HepG2 (cell line): Measurements from ENCODE around the gene TMEM74B. TPM values are rescaled to one million over a fixed set of nuclear protein-coding genes. Genes with fewer than 3 reads are reported as not detected.

Source experiments
- ARNT ChIP-seq: fragments of 450-650 bp; IDR thresholded peaks from 2 replicates; pipeline ENCODE4 v1.6.1; 2017
- ELF1 ChIP-seq: sonication (generic); formaldehyde crosslinking; IDR thresholded peaks from 2 replicates; pipeline ENCODE4 v1.4.0; 2020; ENCODE audit warnings: missing genetic modification reagents
- JUNB ChIP-seq: sonication (generic); formaldehyde crosslinking; IDR thresholded peaks from 2 replicates; pipeline ENCODE4 v1.8.0; 2022; ENCODE audit warnings: missing genetic modification reagents, mild to moderate bottlenecking, borderline replicate concordance
- MIER2 ChIP-seq: IDR thresholded peaks from 2 replicates; pipeline ENCODE4 v1.6.1; 2016; ENCODE audit warnings: missing biosample characterization, missing genetic modification reagents
- NFE2 ChIP-seq: sonication (generic); formaldehyde crosslinking; IDR thresholded peaks from 2 replicates; pipeline ENCODE4 v1.4.0; 2020; ENCODE audit warnings: missing genetic modification reagents
- NRL ChIP-seq: sonication (generic); formaldehyde crosslinking; IDR thresholded peaks from 2 replicates; pipeline ENCODE4 v1.5.0; 2020; ENCODE audit warnings: missing genetic modification reagents, mild to moderate bottlenecking, moderate library complexity, borderline replicate concordance
- RELA ChIP-seq: sonication (generic); formaldehyde crosslinking; IDR thresholded peaks from 2 replicates; pipeline ENCODE4 v1.4.0; 2020; ENCODE audit warnings: missing genetic modification reagents
- RXRB ChIP-seq: IDR thresholded peaks from 2 replicates; pipeline ENCODE4 v1.6.1; 2016; ENCODE audit warnings: borderline replicate concordance, missing genetic modification reagents, missing compliant biosample characterization
- SAP130 ChIP-seq: IDR thresholded peaks from 2 replicates; pipeline ENCODE4 v1.6.1; 2016; ENCODE audit warnings: low read depth
- SMC3 ChIP-seq: IDR thresholded peaks from 2 replicates; pipeline ENCODE4 v1.6.1; 2011; ENCODE audit warnings: low read length, improper control_type of control experiment
- SP2 ChIP-seq: sonication (generic); formaldehyde crosslinking; IDR thresholded peaks from 2 replicates; pipeline ENCODE4 v1.5.1; 2020; ENCODE audit warnings: mild to moderate bottlenecking, missing genetic modification reagents
- STAG1 ChIP-seq: sonication (generic); formaldehyde crosslinking; IDR thresholded peaks from 2 replicates; pipeline ENCODE4 v1.4.0; 2020; ENCODE audit warnings: missing genetic modification reagents
- ZNF317 ChIP-seq: sonication (generic); formaldehyde crosslinking; IDR thresholded peaks from 2 replicates; pipeline ENCODE4 v1.5.0; 2020; ENCODE audit warnings: mild to moderate bottlenecking, missing genetic modification reagents
- polyA plus RNA-seq, 8 experiments: library from polyadenylated mRNA; depleted of rRNA in 3 of 8; stranded (reverse) in 7 of 8; unstranded in 1 of 8; fragments of >200 nt; fragmentation: Illumina TruSeq in 4 of 8; extraction: Trizol in 4 of 8; gene quantifications; 2 replicates each; pipeline versions ENCODE4 v1.2.1 to v1.2.3, GENCODE V29; 2011 to 2016; ENCODE audit warnings: low read depth in 4 of 8, missing spikeins in 1 of 8, mixed read lengths in 1 of 8; ENCODE audit not compliant: insufficient read depth in 1 of 8
- total RNA-seq, 5 experiments: library from RNA; depleted of rRNA; stranded (reverse); fragments of >200 nt; fragmentation: Illumina TruSeq; extraction: Trizol; gene quantifications; 2 replicates each; pipeline ENCODE4 v1.2.3, GENCODE V29; 2016; ENCODE audit warnings: low read depth in 1 of 5
- TF ChIP-seq, protein P1 (sequence below): sonication (generic); formaldehyde crosslinking; IDR thresholded peaks from one replicate; pipeline ENCODE4 v1.5.1; 2020; ENCODE audit warnings: mild to moderate bottlenecking, missing genetic modification reagents; ENCODE audit errors: not compliant biosample characterization
- TF ChIP-seq, protein P2 (sequence below): sonication (generic); formaldehyde crosslinking; IDR thresholded peaks from 2 replicates; pipeline ENCODE4 v1.5.0; 2020; ENCODE audit warnings: missing genetic modification reagents
- TF ChIP-seq, protein P3 (sequence below): sonication (generic); formaldehyde crosslinking; IDR thresholded peaks from 2 replicates; pipeline ENCODE4 v1.8.0; 2022; ENCODE audit warnings: mild to moderate bottlenecking, missing genetic modification reagents, borderline replicate concordance
- TF ChIP-seq, protein P4 (sequence below): sonication (generic); formaldehyde crosslinking; IDR thresholded peaks from 2 replicates; pipeline ENCODE4 v1.4.0; 2020; ENCODE audit warnings: missing genetic modification reagents, borderline replicate concordance

The TMEM74B gene
- total and polyA plus RNA-seq, 2 of the 13 experiments (the other 11 are each of a cell fraction or from before 2014, with no cell fraction given), result 4.7 to 18.4 TPM

DNA sequence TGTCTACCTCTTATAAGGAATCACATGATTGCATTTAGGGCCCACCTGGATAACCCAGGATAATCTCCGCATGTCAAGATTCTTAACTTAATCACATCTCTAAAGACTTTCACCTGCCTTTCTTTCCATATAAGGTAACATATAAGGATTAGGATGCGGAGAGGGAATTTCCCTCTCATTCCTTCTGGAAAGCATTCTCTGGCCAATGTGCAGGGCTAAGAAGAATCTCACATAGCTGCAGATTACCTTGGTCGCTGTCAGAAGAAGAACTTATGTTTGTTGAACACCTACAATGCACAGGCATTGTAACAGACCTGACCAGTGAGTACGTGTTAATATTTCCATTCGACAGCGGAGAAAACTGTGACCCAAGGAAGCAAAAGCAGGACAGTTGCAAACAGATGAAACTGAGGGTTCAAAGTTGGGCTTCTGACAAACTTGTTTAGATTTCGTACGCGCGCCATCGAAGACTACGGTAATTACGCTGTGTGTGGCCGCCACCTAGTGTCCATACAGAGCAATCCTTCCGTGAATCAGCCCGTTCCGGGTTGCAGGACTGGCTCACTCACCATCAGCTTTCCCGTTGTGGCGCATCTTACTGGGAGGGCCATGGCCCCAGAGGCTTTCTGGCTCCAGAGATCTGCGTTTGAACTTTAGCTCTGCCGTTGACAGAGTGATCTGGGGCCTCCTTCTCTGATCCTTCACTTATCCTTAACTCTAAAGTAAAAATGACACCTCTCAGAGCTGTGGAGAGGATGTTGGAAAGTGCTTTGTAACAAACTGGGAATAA lies 28.0 kb upstream of the TMEM74B start (continued):
- TF ChIP-seq, protein P1, sequence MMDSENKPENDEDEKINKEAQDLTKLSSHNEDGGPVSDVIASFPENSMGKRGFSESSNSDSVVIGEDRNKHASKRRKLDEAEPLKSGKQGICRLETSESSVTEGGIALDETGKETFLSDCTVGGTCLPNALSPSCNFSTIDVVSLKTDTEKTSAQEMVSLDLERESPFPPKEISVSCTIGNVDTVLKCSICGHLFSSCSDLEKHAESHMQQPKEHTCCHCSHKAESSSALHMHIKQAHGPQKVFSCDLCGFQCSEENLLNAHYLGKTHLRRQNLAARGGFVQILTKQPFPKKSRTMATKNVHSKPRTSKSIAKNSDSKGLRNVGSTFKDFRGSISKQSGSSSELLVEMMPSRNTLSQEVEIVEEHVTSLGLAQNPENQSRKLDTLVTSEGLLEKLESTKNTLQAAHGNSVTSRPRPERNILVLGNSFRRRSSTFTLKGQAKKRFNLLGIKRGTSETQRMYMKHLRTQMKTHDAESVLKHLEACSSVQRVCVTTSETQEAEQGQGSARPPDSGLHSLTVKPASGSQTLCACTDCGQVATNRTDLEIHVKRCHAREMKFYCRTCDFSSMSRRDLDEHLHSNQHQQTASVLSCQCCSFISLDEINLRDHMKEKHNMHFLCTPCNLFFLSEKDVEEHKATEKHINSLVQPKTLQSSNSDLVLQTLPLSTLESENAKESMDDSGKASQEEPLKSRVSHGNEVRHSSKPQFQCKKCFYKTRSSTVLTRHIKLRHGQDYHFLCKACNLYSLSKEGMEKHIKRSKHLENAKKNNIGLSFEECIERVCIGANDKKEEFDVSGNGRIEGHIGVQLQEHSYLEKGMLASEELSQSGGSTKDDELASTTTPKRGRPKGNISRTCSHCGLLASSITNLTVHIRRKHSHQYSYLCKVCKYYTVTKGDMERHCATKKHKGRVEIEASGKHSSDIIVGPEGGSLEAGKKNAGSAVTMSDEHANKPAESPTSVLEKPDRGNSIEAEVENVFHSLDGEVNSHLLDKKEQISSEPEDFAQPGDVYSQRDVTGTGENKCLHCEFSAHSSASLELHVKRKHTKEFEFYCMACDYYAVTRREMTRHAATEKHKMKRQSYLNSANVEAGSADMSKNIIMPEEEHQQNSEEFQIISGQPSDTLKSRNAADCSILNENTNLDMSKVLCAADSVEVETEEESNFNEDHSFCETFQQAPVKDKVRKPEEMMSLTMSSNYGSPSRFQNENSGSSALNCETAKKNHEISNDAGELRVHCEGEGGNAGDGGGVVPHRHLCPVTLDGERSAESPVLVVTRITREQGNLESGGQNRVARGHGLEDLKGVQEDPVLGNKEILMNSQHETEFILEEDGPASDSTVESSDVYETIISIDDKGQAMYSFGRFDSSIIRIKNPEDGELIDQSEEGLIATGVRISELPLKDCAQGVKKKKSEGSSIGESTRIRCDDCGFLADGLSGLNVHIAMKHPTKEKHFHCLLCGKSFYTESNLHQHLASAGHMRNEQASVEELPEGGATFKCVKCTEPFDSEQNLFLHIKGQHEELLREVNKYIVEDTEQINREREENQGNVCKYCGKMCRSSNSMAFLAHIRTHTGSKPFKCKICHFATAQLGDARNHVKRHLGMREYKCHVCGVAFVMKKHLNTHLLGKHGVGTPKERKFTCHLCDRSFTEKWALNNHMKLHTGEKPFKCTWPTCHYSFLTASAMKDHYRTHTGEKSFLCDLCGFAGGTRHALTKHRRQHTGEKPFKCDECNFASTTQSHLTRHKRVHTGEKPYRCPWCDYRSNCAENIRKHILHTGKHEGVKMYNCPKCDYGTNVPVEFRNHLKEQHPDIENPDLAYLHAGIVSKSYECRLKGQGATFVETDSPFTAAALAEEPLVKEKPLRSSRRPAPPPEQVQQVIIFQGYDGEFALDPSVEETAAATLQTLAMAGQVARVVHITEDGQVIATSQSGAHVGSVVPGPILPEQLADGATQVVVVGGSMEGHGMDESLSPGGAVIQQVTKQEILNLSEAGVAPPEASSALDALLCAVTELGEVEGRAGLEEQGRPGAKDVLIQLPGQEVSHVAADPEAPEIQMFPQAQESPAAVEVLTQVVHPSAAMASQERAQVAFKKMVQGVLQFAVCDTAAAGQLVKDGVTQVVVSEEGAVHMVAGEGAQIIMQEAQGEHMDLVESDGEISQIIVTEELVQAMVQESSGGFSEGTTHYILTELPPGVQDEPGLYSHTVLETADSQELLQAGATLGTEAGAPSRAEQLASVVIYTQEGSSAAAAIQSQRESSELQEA (CRISPR knock-in tag), result peak; percentile 55
- TF ChIP-seq NRL (CRISPR knock-in tag), result 0 out of 2 replicates have a peak, but pooled peaks have one; percentile 32
- TF ChIP-seq ARNT, result no peak
- TF ChIP-seq RXRB (CRISPR knock-in tag), result peak; percentile 66
- peak; percentile 95 for TF ChIP-seq SMC3
- TF ChIP-seq RELA (CRISPR knock-in tag), result 0 out of 2 replicates have a peak, but pooled peaks have one; percentile 67
- TF ChIP-seq, protein P2, sequence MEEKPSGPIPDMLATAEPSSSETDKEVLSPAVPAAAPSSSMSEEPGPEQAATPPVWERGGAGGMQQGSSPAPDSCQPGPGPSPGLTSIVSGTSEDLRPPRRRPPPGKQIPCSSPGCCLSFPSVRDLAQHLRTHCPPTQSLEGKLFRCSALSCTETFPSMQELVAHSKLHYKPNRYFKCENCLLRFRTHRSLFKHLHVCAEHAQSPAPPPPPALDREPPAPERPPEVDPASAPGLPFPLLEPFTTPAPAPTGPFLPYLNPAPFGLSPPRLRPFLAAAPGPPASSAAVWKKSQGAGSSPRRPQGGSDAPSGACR, result peak; percentile 60; the same call in 1 of the 2 replicates
- no peak for TF ChIP-seq SP2 (CRISPR knock-in tag)
- peak; percentile 79; the same call in 1 of the 2 replicates for TF ChIP-seq MIER2 (CRISPR knock-in tag)
- peak; percentile 80 for TF ChIP-seq ELF1 (CRISPR knock-in tag)
- no peak for TF ChIP-seq NFE2 (CRISPR knock-in tag)
- TF ChIP-seq, protein P3, sequence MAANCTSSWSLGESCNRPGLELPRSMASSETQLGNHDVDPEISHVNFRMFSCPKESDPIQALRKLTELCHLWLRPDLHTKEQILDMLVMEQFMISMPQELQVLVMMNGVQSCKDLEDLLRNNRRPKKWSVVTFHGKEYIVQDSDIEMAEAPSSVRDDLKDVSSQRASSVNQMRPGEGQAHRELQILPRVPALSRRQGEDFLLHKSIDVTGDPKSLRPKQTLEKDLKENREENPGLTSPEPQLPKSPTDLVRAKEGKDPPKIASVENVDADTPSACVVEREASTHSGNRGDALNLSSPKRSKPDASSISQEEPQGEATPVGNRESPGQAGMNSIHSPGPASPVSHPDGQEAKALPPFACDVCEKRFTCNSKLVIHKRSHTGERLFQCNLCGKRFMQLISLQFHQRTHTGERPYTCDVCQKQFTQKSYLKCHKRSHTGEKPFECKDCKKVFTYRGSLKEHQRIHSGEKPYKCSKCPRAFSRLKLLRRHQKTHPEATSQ, result 0 out of 2 replicates have a peak, but pooled peaks have one; percentile 24
- TF ChIP-seq, protein P4, sequence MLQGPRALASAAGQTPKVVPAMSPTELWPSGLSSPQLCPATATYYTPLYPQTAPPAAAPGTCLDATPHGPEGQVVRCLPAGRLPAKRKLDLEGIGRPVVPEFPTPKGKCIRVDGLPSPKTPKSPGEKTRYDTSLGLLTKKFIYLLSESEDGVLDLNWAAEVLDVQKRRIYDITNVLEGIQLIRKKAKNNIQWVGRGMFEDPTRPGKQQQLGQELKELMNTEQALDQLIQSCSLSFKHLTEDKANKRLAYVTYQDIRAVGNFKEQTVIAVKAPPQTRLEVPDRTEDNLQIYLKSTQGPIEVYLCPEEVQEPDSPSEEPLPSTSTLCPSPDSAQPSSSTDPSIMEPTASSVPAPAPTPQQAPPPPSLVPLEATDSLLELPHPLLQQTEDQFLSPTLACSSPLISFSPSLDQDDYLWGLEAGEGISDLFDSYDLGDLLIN (CRISPR knock-in tag), result 0 out of 2 replicates have a peak, but pooled peaks have one; percentile 38
- TF ChIP-seq STAG1 (CRISPR knock-in tag), result peak; percentile 96
- TF ChIP-seq SAP130 (CRISPR knock-in tag), result peak; percentile 45
- TF ChIP-seq ZNF317 (CRISPR knock-in tag), result no peak
- no peak for TF ChIP-seq JUNB
